DLD1 (cell line): ENCODE data around the gene TMEM208.

Experiments used
- in situ Hi-C: cut with HindIII; loops from 2 replicates; pipeline ENCODE4 v1.10.0; 2017; ENCODE audit warnings: low sequenced_read_pairs

TMEM208 gene

DNA sequence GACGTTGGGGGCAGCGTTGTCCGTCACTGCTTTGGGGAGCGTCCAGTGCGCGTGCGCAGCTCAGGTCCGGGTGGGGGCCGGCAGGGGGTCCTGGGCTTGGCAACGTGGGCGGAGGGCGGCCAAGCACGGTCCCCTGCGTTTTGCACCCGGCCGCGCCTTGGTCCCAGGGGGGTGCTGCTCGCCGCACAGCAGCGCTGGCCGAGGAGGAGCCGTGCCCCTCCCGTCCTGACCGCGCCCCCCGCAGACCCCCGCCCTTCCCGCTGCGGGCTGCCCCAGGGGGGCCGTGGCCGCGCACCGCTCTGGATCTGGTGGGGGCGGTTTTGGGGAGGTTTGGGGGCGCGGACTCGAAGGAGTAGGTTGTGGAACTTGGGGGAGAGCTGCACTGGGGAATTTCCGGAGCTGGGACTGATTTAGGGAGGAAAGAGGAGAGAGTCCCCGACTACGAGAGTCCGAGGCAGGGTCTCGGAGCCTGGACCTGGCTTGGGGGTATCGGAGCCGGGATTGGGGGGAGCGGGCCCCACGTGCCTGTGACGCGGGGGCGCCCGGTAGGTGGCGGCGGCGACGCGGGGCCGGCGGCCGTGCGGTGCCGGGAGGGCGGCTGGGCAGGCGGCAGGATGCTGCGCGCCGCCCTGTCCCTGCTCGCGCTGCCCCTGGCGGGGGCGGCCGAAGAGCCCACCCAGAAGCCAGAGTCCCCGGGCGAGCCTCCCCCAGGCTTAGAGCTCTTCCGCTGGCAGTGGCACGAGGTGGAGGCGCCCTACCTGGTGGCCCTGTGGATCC is 21.7 kb downstream of the TMEM208 start, which contains the start of gene SLC9A5:
Gene SLC9A5, plus strand, starts transcription at position 579 of the 777 bp plus-strand sequence. Its CDS starts 36 bp downstream, at position 615.
- in situ Hi-C loops, result no loop called here

DNA sequence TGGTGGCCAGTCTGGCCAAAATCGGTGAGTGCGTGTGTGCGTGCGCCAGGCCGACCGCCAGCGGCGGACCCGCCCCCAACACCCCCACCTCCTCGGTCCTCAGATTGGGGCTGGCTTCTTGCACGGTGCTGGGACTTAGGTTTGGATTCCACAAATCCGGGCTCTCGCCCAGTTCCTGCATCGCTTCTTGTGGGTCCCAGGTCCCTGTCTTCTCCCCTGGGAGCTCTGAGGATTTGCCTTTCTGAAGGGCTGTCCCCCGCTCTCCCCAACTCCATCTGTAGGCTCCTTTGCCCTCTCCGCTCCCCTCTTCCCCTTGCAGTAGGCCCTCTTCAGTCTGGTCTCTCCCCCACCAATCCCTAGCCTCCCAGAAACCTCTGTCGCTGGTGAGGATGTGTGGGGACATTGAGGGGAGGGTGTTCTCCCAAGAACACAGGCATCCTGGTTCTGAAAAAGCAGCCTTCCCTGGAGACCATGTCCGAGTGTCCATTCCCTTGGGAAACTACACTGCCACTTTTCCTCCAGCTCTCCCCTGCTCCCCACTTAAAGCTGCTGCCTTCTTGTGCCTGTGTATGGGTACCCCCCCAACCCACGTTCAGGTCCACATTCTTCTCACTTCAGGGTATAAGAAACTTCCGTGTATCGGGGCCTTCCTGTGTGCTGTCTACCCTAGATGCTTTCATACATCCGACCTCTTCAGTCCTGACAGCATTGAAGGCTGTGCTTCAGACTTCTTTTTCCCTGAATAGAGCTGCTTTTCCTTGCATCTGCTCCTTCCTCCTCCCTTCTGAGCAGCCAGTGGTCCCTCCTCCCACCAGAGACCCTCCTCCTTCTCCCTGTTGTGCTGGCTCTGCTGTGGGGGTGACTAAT is 22.5 kb downstream of the TMEM208 start:
- in situ Hi-C loops, result no loop called here

DNA sequence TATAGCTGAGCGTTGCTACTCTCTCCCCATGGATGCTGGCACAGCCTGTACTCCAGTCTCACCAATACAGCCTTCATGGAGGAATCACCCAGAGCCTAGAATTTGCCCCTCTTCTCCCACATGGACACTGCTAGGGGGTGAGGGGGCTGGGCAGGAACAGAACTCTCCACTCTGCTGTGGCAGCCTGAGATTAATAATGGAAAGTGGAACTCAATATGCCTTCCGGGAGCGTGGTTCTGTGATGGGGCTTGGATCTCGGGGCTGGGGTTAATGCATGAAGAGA is 23.1 kb downstream of the TMEM208 start:
- in situ Hi-C loops, result no loop called here

DNA sequence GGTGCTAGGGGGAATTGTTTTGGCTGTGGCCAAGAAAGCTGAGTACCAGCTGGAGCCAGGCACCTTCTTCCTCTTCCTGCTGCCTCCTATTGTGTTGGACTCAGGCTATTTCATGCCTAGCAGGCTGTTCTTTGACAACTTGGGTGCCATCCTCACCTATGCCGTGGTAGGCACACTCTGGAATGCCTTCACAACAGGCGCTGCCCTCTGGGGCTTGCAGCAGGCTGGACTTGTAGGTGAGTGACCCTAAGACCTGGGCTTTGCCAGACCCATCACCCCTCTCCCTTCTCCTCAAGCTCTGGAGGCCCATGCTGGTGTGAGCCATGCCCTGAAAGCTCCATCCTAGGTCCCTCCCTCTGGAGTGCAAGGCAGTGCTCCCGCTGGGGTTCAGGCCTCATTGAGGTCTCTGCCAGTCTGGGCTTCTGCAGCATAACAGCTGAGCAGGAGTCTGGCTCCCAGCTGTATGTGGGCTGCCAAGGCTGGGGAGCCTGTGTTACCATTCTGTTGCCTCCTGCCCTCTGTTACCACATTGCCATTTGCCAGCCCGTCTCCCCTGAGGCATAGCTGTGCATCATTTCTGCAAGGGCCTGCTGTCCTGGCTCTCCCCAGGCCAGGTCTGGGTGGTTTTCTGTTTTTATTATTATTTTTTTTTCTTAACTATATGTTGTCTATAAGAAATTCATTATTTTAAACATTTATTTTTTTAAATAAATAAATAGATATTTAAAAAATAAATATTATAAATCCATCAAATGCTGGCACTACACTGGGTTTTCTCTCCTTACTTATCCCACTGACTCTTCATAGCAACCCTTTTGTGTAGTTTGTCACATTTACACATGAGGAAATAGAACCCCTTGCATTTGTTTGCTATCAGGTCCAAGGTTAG is 25.9 kb downstream of the TMEM208 start:
- in situ Hi-C loops, result no loop called here

DNA sequence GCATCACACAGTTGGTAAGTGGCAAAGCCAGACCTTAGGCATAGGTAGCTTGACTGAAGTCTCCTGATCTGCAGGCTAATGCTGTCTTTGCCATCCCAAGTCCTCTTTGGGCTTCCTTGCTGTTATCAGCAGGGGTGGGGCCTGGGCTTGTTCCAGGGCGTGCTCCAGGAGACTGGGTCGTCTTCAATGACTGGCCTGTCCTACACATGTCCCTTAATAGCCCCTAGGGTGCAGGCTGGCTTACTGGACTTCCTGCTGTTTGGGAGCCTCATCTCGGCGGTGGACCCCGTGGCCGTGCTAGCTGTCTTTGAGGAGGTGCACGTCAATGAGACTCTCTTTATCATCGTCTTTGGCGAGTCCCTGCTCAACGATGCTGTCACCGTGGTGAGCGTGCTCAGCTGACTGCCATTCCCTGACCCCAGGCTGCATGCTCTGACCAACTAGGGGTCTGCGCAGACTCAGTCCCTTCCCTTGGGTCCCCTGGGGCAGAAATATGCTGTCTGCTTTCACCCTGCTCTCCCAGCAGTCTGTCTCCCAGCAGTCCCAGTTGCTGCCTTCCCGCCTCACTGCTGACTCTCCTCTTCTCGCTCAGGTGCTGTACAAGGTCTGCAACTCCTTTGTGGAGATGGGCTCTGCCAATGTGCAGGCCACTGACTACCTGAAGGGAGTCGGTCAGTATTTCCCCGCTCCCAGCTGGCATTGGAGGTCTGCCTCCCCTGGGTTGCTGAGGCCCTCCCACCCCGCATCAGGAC is 28.0 kb downstream of the TMEM208 start:
- in situ Hi-C loops, result no loop called here

DNA sequence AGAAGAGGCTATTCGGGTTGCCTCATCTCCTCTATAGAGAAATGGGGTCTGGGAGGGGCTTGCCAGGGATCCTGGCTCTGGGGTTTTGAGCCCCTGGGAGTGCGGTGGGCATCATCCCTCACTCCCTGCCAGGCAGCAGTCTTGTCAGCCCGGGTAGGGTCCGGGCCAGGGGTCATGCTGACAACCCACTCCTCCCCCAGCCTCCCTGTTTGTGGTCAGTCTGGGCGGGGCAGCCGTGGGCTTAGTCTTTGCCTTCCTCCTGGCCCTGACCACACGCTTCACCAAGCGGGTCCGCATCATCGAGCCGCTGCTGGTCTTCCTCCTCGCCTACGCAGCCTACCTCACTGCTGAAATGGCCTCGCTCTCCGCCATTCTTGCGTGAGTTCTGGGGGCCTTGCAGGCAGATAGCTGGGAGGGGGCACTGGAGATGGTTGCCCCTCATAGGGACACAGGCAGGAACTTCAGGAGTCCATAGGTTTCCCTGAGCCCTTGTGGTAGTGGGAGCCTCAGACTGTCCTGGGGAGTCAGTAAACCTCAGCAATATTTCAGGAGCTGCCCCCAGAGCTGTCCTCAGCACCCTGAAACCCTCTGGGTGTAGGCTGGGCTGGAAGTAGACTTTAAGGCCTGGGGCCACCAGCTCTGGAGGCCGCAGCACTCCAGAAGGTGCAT is 28.8 kb downstream of the TMEM208 start:
- in situ Hi-C loops, result no loop called here

DNA sequence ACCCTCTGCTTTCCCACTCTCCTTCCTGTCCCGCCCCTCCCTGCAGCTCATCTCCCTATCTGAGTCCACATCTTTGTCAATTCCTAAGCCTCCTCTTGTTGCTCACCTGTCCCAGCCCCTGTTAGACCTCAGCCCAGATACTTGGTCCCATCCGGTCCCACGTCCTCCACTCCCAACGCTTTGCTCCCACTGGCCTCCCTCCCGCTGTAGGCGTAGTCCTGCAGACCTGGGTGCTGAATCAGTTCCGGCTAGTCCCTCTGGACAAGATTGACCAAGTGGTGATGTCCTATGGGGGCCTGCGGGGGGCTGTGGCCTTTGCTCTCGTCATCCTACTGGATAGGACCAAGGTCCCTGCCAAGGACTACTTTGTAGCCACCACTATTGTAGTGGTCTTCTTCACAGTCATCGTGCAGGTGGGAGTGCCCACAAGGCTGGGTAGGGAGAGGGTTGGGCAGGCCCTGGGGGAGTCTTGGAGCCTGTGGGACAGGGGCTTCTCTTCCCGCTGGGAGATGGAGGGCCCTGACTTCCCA is 29.8 kb downstream of the TMEM208 start:
- in situ Hi-C loops, result no loop called here

DNA sequence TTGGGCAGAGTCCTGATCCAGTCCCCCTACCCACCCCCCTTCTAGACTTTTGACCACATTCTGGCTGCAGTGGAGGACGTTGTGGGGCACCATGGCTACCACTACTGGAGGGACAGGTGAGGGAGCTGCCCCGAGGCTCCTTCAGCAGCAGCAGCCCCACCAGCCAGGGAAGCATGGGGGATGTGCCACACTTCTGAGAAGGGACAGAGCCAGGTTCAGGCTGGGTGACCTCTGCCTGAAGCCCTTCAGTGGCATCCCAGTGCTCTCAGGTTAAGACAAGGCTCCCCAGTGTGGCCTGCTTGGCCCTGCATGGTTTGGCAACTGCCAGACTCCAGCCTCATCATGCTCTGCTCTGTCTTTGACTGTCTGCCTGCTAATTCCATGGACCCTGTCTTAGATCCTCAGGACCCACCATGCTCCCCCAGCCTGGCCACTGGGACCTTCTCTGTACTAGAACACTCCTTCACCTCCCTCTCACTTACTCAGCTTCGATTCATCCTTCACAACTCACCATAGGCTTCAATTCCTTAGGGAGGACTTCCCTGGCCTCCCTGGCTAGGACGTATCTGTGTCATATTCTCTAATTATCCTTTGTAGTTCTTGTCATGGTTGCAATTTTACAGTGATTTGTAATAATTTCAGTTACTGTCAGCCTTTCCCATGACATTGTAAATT is 30.7 kb downstream of the TMEM208 start:
- in situ Hi-C loops, result no loop called here

DNA sequence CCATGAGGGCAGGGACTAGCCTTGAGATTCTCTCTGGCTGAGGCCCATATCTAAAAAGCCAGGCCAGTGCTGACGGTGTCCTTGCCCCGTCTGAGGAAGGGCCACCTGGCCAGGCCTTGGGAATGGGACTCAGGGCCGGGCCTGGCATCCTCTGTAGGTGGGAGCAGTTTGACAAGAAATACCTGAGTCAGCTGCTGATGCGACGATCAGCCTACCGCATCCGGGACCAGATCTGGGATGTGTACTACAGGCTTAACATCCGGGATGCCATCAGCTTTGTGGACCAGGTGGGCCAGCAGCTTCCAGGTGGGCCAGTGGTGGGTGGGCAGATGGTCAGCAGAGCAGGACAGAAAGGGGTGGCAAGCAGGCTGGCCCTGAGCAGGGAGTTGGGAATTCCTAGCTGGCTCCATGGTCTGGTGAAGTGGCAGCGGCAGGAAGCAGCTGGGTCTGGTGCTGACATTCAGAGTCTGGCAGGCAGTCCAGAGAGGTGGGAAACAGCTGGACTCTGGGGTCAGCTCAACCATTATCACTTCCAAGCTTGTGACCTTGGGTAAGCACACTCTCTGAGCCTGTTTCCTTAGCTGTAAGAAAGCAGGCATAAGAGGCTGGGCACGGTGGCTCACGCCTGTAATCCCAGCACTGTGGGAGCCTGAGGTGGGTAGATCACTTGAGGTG is 31.4 kb downstream of the TMEM208 start:
- in situ Hi-C loops, result no loop called here

DNA sequence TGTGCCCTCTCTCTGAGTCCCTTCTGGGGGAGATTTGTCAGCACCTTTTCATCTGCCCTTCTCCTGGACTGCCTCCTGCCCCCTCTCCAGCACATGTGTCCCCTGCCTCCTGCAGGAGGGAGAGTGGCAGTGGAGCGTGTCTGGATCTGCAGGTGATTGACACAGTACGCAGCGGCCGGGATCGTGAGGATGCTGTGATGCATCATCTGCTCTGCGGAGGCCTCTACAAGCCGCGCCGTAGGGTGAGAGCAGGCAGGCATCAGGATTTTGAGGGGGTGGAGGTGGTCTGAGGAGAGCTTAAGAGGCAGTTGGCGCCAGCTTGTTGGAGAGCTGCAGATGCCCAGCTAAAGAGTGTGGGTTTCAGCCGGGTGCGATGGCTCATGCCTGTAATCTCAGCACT is 32.8 kb downstream of the TMEM208 start:
- in situ Hi-C loops, result loop anchor here (10.0 kb wide), 1 partner anchor 185 kb away; no protein-coding TSS in a partner anchor

DNA sequence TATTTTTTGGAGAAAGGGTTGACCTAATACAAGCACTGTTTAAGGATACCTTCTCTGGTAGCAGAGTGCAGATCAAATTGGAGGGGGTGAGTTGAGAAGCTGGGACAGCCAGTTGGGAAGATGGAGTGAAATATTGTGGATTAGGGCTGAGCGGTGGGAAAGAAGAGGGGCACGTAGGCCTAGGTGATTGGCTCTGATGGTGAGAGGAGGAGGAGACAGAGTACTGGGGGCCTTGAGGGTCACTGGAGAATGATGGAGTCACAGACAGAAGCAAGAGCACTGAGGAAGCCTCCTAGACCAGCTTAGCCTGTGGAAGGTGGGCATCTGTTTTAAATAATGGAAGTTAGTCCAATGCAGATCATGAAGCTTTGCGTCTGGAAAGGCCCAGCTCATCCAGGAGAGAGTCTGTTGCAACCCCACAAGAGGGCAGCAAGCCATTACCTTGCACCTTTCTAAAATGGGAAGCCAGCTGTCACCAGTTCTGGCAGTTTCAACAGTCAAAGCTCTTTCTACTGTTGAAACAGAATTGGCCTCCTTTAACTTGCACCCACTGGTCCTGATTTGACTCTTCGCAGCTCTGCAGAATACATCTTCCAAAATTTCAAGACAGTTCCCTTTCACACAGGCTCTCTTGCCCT is 33.6 kb downstream of the TMEM208 start:
- in situ Hi-C loops, result loop anchor here (10.0 kb wide), 1 partner anchor 184 kb away; no protein-coding TSS in a partner anchor

DNA sequence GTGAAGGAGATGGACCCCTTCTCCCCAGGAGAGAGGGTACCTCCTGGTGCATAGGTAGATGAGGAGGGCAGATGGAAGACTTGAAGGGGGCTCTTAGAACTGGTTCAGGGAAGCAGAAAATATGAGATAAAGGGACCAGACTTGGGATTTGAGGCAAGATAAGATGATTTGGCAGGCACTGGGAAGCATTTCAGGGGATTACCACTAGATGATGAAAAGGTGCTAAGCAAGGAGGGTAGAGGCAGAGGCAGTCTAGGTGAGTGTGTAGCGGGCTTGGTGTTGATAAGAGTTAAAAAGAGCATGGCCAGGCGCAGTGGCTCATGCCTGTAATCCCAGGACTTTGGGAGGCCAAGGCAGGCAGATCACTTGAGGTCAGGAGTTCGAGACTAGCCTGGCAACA is 36.3 kb downstream of the TMEM208 start:
- in situ Hi-C loops, result loop anchor here (10.0 kb wide), 1 partner anchor 182 kb away; no protein-coding TSS in a partner anchor

DNA sequence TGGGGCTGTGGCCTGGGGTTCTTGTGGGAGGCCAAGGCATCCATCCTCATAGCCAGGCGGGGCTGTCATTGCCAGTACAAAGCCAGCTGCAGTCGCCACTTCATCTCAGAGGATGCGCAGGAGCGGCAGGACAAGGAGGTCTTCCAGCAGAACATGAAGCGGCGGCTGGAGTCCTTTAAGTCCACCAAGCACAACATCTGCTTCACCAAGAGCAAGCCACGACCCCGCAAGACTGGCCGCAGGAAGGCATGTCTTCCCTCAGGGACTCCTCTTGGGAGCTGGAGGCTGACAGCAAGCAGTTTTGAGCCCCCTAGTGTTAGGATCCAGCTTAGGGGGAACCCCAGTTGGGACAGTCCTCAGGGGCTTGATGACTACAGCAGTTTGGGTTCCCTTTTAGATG is 37.3 kb downstream of the TMEM208 start:
- in situ Hi-C loops, result loop anchor here (10.0 kb wide), 1 partner anchor 181 kb away; no protein-coding TSS in a partner anchor

DNA sequence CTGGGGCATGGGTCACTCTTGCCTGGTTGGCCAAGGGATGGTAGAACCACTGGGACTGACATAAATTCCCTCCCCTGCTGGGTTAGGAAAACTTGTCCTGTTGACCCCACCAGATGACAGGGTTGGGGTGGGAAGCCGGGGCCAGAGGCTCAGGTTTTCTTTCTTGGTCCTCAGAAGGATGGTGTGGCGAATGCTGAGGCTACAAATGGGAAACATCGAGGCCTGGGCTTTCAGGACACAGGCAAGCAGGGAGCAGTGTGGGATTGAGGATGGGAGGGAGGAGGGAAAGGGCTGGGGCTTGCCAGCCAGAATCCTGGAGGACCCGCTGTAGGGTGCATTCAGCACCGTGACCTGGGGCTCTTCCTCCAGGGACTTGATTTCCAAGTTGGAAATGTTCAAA is 37.9 kb downstream of the TMEM208 start:
- in situ Hi-C loops, result loop anchor here (10.0 kb wide), 1 partner anchor 180 kb away; no protein-coding TSS in a partner anchor

DNA sequence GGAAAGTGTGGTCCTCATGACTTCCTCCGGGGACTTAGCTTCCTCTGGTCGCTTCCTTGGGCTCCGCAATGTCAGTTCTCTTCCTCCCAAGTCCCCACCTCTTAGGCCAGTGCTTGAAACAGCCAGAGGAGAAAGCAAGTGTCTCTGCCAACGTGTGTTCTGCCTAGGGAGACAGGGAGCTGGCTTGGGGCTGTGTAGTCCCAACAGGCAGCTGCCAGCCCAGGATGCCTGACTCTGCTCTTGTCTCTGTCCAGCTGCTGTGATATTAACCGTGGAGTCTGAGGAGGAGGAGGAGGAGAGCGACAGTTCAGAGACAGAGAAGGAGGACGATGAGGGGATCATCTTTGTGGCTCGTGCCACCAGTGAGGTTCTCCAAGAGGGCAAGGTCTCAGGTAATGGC is 38.9 kb downstream of the TMEM208 start:
- in situ Hi-C loops, result loop anchor here (10.0 kb wide), 1 partner anchor 179 kb away; no protein-coding TSS in a partner anchor

DNA sequence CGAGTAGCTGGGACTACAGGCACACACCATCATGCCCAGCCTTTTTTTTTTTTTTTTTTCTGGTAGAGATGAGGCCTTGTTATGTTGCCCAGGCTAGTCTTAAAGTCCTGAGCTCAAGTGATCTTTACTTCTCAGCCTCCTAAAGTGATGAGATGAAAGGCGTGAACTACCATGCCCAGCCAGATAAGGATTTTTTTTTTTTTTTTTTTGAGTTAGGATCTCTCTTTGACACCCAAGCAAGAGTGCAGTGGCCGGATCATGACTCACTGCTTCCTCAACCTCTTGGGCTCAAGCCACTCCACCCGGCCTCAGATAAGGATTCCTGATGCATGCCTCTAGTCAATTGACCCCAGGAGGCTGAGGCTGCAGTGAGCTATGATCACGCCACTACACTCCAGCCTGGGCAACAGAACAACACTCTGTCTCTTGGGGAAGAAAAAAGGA is 41.2 kb downstream of the TMEM208 start:
- in situ Hi-C loops, result loop anchor here (10.0 kb wide), 1 partner anchor 177 kb away; no protein-coding TSS in a partner anchor

DNA sequence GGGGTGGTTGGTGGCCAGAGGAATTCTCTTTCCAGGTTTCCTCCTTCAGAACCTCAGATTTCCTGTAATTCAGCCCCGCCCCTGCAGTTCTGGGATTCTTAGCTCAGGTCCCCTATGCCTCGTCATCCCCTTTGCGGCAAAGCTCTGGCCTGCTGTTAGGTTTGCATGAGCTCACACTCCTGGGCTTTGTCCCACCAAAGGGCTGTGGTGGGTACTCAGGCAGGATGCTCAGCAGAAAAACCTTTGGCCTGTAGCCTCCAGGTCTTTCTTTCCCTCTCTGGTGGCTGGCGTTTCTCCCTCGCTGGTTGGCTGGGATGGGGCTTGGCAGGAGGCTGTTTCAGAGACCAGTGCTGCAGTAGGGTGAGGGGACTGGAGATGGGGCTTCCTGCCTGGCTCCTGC is 42.8 kb downstream of the TMEM208 start:
- in situ Hi-C loops, result loop anchor here (10.0 kb wide), 1 partner anchor 175 kb away; no protein-coding TSS in a partner anchor
